Endothelial cell of umbilical vein (primary cell): ENCODE results near the gene KIF27. TPM values are rescaled to one million over a fixed set of nuclear protein-coding genes. Genes with fewer than 3 reads are reported as not detected.
"Not testable (repeated sequence)": the region's sequence is repeated elsewhere in the genome, so short reads cannot be mapped to it uniquely, and the experiment has no call there.

ENCODE experiments used
- BruUV-seq: library from RNA; stranded (reverse); fragments of 400-500 nt; replicated peaks from 2 replicates; lab custom pipeline; 2021; lab: Mats Ljungman, UMichigan
- CTCF ChIA-PET: fragments of 300-600, 350-600 bp; sonication (Branson Sonifier 250); formaldehyde crosslinking; loops from one replicate; lab custom pipeline; 2021; ENCODE audit warnings: antibody characterized with exemption, inconsistent platforms; lab: Charles Lee
- POLR2A ChIA-PET: fragments of 300-600, 350-600 bp; sonication (Branson Sonifier 250); formaldehyde crosslinking; loops from one replicate; lab custom pipeline; 2021; ENCODE audit warnings: antibody characterized with exemption, inconsistent platforms; lab: Charles Lee
- DNase-seq: peaks from one replicate; pipeline ENCODE4 v3.0.0-alpha.2; 2011; ENCODE audit warnings: low read depth, low spot score
- FAIRE-seq: peaks from 2 replicates; lab custom pipeline; 2011; peaks lifted over from hg19 to GRCh38; lab: Jason Lieb, UNC
- H2AFZ ChIP-seq: 2 replicates; pipeline ENCODE4 v1.6.0; 2012; ENCODE audit warnings: low read depth, low read length, control low read depth, inconsistent platforms
- H3K27ac ChIP-seq: 2 replicates; pipeline ENCODE4 v1.5.1; 2011; ENCODE audit warnings: low read depth, mild to moderate bottlenecking, control low read depth, low read length, moderate library complexity; ENCODE audit not compliant: insufficient read depth
- H3K27me3 ChIP-seq, 2 experiments: 2 replicates each; pipeline versions ENCODE4 v1.6.0 to v1.6.1; 2011; ENCODE audit warnings: low read length in 2 of 2, mixed read lengths in 1 of 2; ENCODE audit not compliant: control insufficient read depth in 2 of 2, insufficient read depth in 2 of 2
- H3K36me3 ChIP-seq, 2 experiments: 2 replicates in 1 of 2; 3 replicates in 1 of 2; pipeline ENCODE4 v1.5.1; 2011; ENCODE audit warnings: low read length in 2 of 2, mild to moderate bottlenecking in 1 of 2, moderate library complexity in 1 of 2; ENCODE audit not compliant: control insufficient read depth in 2 of 2, insufficient read depth in 2 of 2; ENCODE audit errors: extremely low read depth in 1 of 2
- H3K4me1 ChIP-seq: 3 replicates; pipeline ENCODE4 v1.5.1; 2011; ENCODE audit warnings: mild to moderate bottlenecking, low read length; ENCODE audit not compliant: control insufficient read depth, insufficient read depth; ENCODE audit errors: extremely low read depth
- H3K4me2 ChIP-seq: 2 replicates; pipeline ENCODE4 v1.6.1; 2011; ENCODE audit warnings: low read length, control low read depth, mixed read lengths; ENCODE audit not compliant: insufficient read depth
- H3K4me3 ChIP-seq, 3 experiments: fragments of 200-600 bp in 1 of 3; sonication (generic), shearing (Covaris generic) in 1 of 3; replicated peaks in 1 of 3; 2 replicates each; pipeline ENCODE4 v1.5.1; 2011 to 2016; ENCODE audit warnings: control low read depth in 3 of 3, low read length in 3 of 3, mild to moderate bottlenecking in 2 of 3, inconsistent platforms in 1 of 3, low read depth in 1 of 3, moderate library complexity in 1 of 3; ENCODE audit not compliant: insufficient read depth in 1 of 3
- H3K79me2 ChIP-seq: 2 replicates; pipeline ENCODE4 v1.6.0; 2012; ENCODE audit warnings: low read length, inconsistent platforms; ENCODE audit not compliant: control insufficient read depth, insufficient read depth
- H3K9ac ChIP-seq: replicated peaks from 2 replicates; pipeline ENCODE3; 2011; ENCODE audit warnings: low read length, control low read depth; ENCODE audit not compliant: insufficient read depth; ENCODE audit errors: extremely low read depth
- H3K9me1 ChIP-seq: replicated peaks from 3 replicates; pipeline ENCODE4 v1.6.0; 2011; ENCODE audit warnings: mild to moderate bottlenecking, low read length; ENCODE audit not compliant: control insufficient read depth, insufficient read depth; ENCODE audit errors: extremely low read depth
- H3K9me3 ChIP-seq: replicated peaks from 2 replicates; pipeline ENCODE4 v1.5.1; 2012; ENCODE audit warnings: low read length, inconsistent platforms; ENCODE audit not compliant: control insufficient read depth, insufficient read depth
- H4K20me1 ChIP-seq: replicated peaks from 2 replicates; pipeline ENCODE3; 2011; ENCODE audit warnings: mild to moderate bottlenecking, low read length; ENCODE audit not compliant: control insufficient read depth, insufficient read depth; ENCODE audit errors: extremely low read depth
- dilution Hi-C: fragments of 300-500 bp; cut with MboI; formaldehyde crosslinking; loops from one replicate; pipeline ENCODE4 v1.15.0; 2019; ENCODE audit warnings: low sequenced_read_pairs; ENCODE audit not compliant: extremely low pct_ligation_motif_present
- intact Hi-C: fragments of 100-400 bp; cut with micrococcal nuclease; formaldehyde crosslinking; loops from one replicate; pipeline ENCODE4 v1.10.0; 2022
- polyA plus RNA-seq, 4 experiments: library from polyadenylated mRNA; depleted of rRNA in 3 of 4; stranded (reverse) in 3 of 4; unstranded in 1 of 4; fragments of >200 nt; gene quantifications; 2 replicates each; pipeline versions ENCODE4 v1.2.1 to v1.2.3, GENCODE V29; 2011 to 2012; ENCODE audit warnings: missing spikeins in 1 of 4
- total RNA-seq: library from RNA; stranded (reverse); gene quantifications from 2 replicates; pipeline ENCODE4 v1.2.3, GENCODE V29; 2021

The KIF27 gene
- total and polyA plus RNA-seq, 2 donors (not counting 3 experiments of a cell fraction or from before 2014, with no cell fraction given): 0.28 to 3.2 TPM

DNA sequence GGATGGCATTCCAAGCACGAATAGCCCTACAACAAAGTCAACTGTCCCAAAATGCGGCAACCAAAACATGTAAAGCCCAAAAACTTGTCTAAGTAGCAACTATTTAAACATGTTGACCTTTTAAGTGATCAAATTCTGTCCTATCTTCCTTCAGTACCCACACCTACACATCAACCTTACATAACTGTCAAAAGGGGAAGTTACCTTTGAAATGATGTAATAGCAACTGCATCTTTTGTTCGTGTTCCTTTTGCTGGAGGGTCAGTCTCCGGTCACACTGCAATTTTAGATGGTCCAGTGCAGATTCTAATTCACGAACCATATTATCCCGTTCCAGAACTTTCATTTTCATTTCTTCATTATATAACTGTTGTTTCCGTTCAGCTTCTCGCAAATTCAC, 71.3 kb downstream of the KIF27 start:
- CTCF ChIA-PET, dilution Hi-C loops, H3K4me1 ChIP-seq, POLR2A ChIA-PET, FAIRE-seq, H3K9ac ChIP-seq, H3K27ac ChIP-seq, H3K4me3 ChIP-seq, BruUV-seq, H3K36me3 ChIP-seq, H3K9me3 ChIP-seq, H3K4me2 ChIP-seq, H4K20me1 ChIP-seq, H3K27me3 ChIP-seq, H3K79me2 ChIP-seq, H3K9me1 ChIP-seq, H2AFZ ChIP-seq, intact Hi-C loops, DNase-seq: not testable (repeated sequence)

GRCh38 chr9:83837070-83837643, 84.1 kb downstream of the KIF27 start:
- H3K36me3 ChIP-seq, H4K20me1 ChIP-seq, H3K9me1 ChIP-seq, H3K27me3 ChIP-seq, H2AFZ ChIP-seq, BruUV-seq, POLR2A ChIA-PET, H3K9me3 ChIP-seq, H3K4me2 ChIP-seq, H3K9ac ChIP-seq, H3K79me2 ChIP-seq, dilution Hi-C loops, H3K4me1 ChIP-seq, H3K27ac ChIP-seq, H3K4me3 ChIP-seq: not testable (repeated sequence)
- intact Hi-C loops: loop anchor here (5.0 kb wide), 1 partner anchor 85 kb away; the partner anchor contains the start of gene KIF27
- CTCF ChIA-PET: interaction anchor here (0.8 to 2.1 kb wide), 4 partner anchors 75 to 478 kb away, joined by 3 to 10 read pairs (median 4); no protein-coding TSS in a partner anchor
- DNase-seq: peak; percentile 20
- peak; percentile 83 for FAIRE-seq

- dilution Hi-C loops, H4K20me1 ChIP-seq, H3K79me2 ChIP-seq, H3K27ac ChIP-seq, H2AFZ ChIP-seq, H3K36me3 ChIP-seq, H3K27me3 ChIP-seq, CTCF ChIA-PET, H3K4me3 ChIP-seq, H3K9ac ChIP-seq, H3K9me3 ChIP-seq, BruUV-seq, DNase-seq, H3K4me2 ChIP-seq, intact Hi-C loops, H3K9me1 ChIP-seq, POLR2A ChIA-PET, H3K4me1 ChIP-seq: not testable (repeated sequence)
- FAIRE-seq: peak; percentile 43
These were observed 90.7 kb downstream of the KIF27 start for GRCh38 chr9:83830426-83831071.

GRCh38 chr9:83824986-83825623, 96.1 kb downstream of the KIF27 start:
- H4K20me1 ChIP-seq, H3K9me1 ChIP-seq, FAIRE-seq, H2AFZ ChIP-seq, H3K27me3 ChIP-seq, H3K4me1 ChIP-seq, H3K9ac ChIP-seq, H3K79me2 ChIP-seq, intact Hi-C loops, dilution Hi-C loops, H3K36me3 ChIP-seq, H3K4me2 ChIP-seq, H3K9me3 ChIP-seq, DNase-seq, POLR2A ChIA-PET, CTCF ChIA-PET, H3K4me3 ChIP-seq, H3K27ac ChIP-seq, BruUV-seq: not testable (repeated sequence)
